Adrenal gland (tissue), 12 donors: Measurements from ENCODE around the gene ADGB. TPM values are rescaled to one million over a fixed set of nuclear protein-coding genes. Genes with fewer than 3 reads are reported as not detected.

Experiments used
- DNase-seq, 7 donors: peaks; one replicate each; pipeline ENCODE4 v3.0.0-alpha.2; 2019 to 2020
- H3K27ac ChIP-seq, 5 donors: fragments of 200-600 bp; sonication (generic) in 4 of 5; 1 replicate in 3 of 5; 2 replicates in 2 of 5; pipeline versions ENCODE4 v1.5.1 to v1.8.0; 2016 to 2020; ENCODE audit warnings: mild to moderate bottlenecking in 1 of 5
- H3K27me3 ChIP-seq: fragments of 200-600 bp; 2 replicates; pipeline ENCODE4 v1.8.0; 2021
- H3K36me3 ChIP-seq, 2 donors: fragments of 200-600 bp; replicated peaks in 1 of 2; 1 replicate in 1 of 2; 2 replicates in 1 of 2; pipeline versions ENCODE4 v1.5.1 to v1.8.0; 2018 to 2022
- H3K4me1 ChIP-seq, 2 donors: fragments of 200-600 bp; replicated peaks in 1 of 2; 1 replicate in 1 of 2; 2 replicates in 1 of 2; pipeline versions ENCODE4 v1.5.1 to v1.8.0; 2018 to 2021
- H3K4me3 ChIP-seq, 4 donors: fragments of 200-600 bp; sonication (generic) in 3 of 4; one replicate each; pipeline ENCODE4 v1.5.1; 2016 to 2018
- H3K9me3 ChIP-seq, 3 donors: fragments of 200-600 bp; sonication (generic) in 1 of 3; replicated peaks in 1 of 3; 1 replicate in 2 of 3; 2 replicates in 1 of 3; pipeline versions ENCODE4 v1.5.1 to v1.8.0; 2016 to 2021
- POLR2A ChIP-seq, 2 donors: fragments of 450-650 bp; IDR thresholded peaks; one replicate each; pipeline ENCODE4 v1.6.1; 2017; ENCODE audit warnings: antibody characterized with exemption in 2 of 2, mild to moderate bottlenecking in 2 of 2, moderate library complexity in 1 of 2
- WGBS, 4 donors: extraction: QIAGEN DNeasy Blood & Tissue Kit in 2 of 4; methylation state at CpG; one replicate each; pipeline versions ENCODE4 v1.1.5 to v1.1.7; 2013 to 2017; 5-methylcytosine and 5-hydroxymethylcytosine counted together
- intact Hi-C, 2 donors: fragments of 100-400 bp; cut with DNase I; formaldehyde crosslinking; loops; one replicate each; pipeline versions ENCODE4 v1.14.1 to v1.15.0; 2022 to 2023
- polyA plus RNA-seq, 3 donors: library from polyadenylated mRNA; stranded (reverse); fragments of 200-250 nt in 2 of 3; fragments of 350-450 nt in 1 of 3; fragmentation: Illumina TruSeq in 1 of 3; extraction: RNeasy Lipid Tissue Mini Kit (QIAGEN cat#74804) in 1 of 3; gene quantifications; one replicate each; pipeline ENCODE4 v1.2.3, GENCODE V29; 2013 to 2014
- total RNA-seq, 9 donors: library from RNA; depleted of rRNA in 4 of 9; stranded (reverse); fragments of >200 nt in 4 of 9; fragments of 120-200 nt in 1 of 9; fragmentation: NEBNext Ultra II Directional in 1 of 9; extraction: Animal tissue kit (Norgen Biotek cat#: 25700) in 1 of 9; gene quantifications; one replicate each; pipeline versions ENCODE4 v1.1.0 to v1.2.4, GENCODE V29; 2013 to 2023
- TF ChIP-seq, protein P1 (sequence below), 6 experiments: fragments of 450-650 bp in 4 of 6; fragments of 200-600 bp in 2 of 6; sonication (generic) in 1 of 6; IDR thresholded peaks; 1 replicate in 5 of 6; 2 replicates in 1 of 6; pipeline versions ENCODE4 v1.5.1 to v1.8.0; 2016 to 2021; ENCODE audit warnings: antibody characterized with exemption in 6 of 6, mild to moderate bottlenecking in 2 of 6, moderate library complexity in 1 of 6
- donor health status: healthy with polysubstance abuse.
- donor health status: Bipolar disorder and iron deficiency.
- donor health status: DM: yes; HTN: yes; CAD: no.
- donor health status: DM: no; HTN: no; CAD: no.
- donor health status: DM: no; HTN: no; CAD: no.
- donor health status: DM: yes; HTN: yes; CAD: no.

ADGB gene
- total and polyA plus RNA-seq, 12 donors = not detected

DNA sequence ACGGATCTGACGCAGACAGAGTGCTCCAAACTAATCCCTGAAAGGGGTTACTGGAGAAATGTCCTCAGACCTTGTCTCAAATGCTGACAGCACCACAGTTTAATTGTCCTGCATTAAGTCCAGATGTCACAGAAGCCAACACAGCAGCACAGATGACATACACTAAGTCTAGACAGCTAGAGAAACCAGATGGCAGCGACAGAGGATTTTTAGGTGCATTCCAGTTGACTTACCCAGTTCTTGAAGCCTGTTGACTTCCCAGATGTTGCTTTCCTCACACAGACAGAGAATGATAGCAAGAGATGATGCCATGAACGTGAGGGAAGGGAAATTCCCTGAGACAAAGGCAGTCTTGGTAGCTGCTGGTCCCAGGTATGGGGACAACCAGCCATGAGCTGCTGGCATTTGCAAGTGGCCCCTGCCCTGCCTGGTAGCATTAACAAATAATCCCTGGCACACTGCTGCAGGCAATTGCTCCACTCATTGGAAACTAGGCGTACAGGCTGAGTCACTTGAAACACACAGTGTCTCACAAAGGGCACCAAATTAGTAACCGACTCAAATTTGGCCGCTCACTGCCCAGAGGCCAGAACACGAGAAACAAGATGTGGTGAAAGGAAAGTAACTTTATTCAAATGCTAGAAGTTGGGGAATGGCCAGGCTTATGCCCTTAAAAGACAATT, 52.2 kb downstream of the ADGB start:
- no peak overlapping the region for H3K4me3 ChIP-seq
- H3K27me3 ChIP-seq = no peaks in the 10 kb centered on the region
- no peak for DNase-seq
- TF ChIP-seq POLR2A (IDR thresholded peaks at IDR 0.05) = no peak
- TF ChIP-seq, protein P1, sequence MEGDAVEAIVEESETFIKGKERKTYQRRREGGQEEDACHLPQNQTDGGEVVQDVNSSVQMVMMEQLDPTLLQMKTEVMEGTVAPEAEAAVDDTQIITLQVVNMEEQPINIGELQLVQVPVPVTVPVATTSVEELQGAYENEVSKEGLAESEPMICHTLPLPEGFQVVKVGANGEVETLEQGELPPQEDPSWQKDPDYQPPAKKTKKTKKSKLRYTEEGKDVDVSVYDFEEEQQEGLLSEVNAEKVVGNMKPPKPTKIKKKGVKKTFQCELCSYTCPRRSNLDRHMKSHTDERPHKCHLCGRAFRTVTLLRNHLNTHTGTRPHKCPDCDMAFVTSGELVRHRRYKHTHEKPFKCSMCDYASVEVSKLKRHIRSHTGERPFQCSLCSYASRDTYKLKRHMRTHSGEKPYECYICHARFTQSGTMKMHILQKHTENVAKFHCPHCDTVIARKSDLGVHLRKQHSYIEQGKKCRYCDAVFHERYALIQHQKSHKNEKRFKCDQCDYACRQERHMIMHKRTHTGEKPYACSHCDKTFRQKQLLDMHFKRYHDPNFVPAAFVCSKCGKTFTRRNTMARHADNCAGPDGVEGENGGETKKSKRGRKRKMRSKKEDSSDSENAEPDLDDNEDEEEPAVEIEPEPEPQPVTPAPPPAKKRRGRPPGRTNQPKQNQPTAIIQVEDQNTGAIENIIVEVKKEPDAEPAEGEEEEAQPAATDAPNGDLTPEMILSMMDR (IDR thresholded peaks at IDR 0.05) = no peak
- 74 to 88% (median 83%) methylated on average over 8 of the region's 8 CpGs for WGBS, 4 donors
- no peak overlapping the region for H3K27ac ChIP-seq
- H3K4me1 ChIP-seq = no peaks in the 10 kb centered on the region
- intact Hi-C loops = no loop called here
- no peaks in the 10 kb centered on the region for H3K36me3 ChIP-seq
- H3K9me3 ChIP-seq = no peaks in the 10 kb centered on the region

DNA sequence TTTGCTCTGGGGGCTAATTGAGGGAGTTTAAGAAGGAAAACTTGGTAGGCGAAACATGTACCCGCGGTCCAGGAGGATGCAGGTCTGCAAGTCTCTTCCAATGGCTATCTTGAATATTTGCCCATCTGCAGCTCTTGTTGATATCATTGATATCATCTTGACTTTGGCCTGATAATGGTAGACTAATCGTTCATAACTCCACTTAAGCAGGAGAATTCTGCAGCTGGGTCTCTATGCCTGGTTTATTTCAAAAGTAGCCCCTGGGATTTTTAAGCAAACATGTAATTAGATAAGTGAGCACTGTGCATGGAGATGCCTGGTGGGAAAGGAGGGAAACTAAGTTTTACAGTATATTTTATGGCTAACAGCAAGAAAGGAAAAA, 52.7 kb downstream of the ADGB start:
- no peak overlapping the region for H3K27ac ChIP-seq
- TF ChIP-seq, protein P1 (IDR thresholded peaks at IDR 0.05) = no peak
- TF ChIP-seq POLR2A (IDR thresholded peaks at IDR 0.05) = no peak
- H3K4me3 ChIP-seq = no peak overlapping the region
- intact Hi-C loops = no loop called here
- 85 to 94% (median 89%) methylated on average over 4 of the region's 4 CpGs for WGBS, 4 donors
- no peak for DNase-seq
- H3K36me3 ChIP-seq = no peaks in the 10 kb centered on the region
- no peaks in the 10 kb centered on the region for H3K4me1 ChIP-seq
- H3K9me3 ChIP-seq = no peaks in the 10 kb centered on the region
- H3K27me3 ChIP-seq = no peaks in the 10 kb centered on the region

DNA sequence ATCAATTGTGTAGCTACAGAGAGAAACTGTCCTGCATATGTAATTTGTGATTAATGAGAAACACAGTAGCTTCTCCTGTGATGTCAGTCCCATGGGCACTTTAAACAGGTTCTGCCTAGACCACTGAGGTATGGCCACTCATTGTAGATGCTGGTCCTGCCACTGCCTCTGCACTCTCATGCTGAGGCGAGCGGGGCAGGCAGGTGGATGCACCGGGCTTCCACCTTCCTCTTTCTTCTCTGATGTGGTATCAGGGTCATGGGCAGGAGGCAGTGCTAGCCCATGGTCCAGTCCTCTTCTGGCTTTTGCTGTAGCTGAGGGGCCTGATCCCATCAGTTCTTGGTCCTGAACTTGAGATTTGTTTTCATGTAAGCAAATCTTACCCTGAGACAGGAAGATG, 58.7 kb downstream of the ADGB start:
- Histone ChIP-seq H3K27me3 (no peaks in the 10 kb centered on the region), H3K36me3 (no peaks in the 10 kb centered on the region), H3K4me3 (no peak overlapping the region), H3K4me1 (no peaks in the 10 kb centered on the region), H3K27ac (no peak overlapping the region), H3K9me3 (no peaks in the 10 kb centered on the region)
- no peak for DNase-seq
- 84 to 94% (median 91%) methylated on average over 3 of the region's 3 CpGs; no CpG with 5 or more reads in 1 of the 4 donors for WGBS, 4 donors
- TF ChIP-seq, protein P1 (IDR thresholded peaks at IDR 0.05) = no peak
- TF ChIP-seq POLR2A (IDR thresholded peaks at IDR 0.05) = no peak
- intact Hi-C loops = no loop called here

DNA sequence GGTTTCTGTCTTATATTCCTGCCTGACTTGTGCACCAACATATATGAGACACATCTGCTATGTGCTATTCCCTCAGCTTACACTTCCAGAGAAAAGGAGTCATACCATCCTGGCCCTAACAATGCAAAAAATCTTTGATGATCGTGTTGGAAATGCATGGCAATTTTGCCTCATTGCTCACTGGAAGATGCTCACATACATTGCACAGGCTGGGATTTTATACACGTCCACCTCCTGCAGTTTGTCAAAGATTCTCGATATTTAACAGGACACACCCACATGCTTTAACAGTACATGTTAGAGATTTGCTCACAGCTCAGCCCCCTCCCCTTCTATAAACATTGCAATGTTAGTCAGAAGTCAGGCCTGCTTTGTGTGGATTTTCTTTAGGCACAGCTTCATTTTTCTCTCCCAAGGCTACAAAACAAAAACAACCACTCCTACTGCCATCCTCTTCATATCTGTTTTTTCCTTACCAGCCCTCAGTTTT, 66.1 kb downstream of the ADGB start:
- intact Hi-C loops = no loop called here

More for the DNA sequence above, 66.1 kb downstream of the ADGB start:
- DNase-seq = no peak
- Histone ChIP-seq H3K9me3 (no peaks in the 10 kb centered on the region), H3K4me1 (no peaks in the 10 kb centered on the region), H3K27ac (no peak overlapping the region), H3K27me3 (no peaks in the 10 kb centered on the region), H3K36me3 (no peaks in the 10 kb centered on the region), H3K4me3 (no peak overlapping the region)
- 38 to 57% (median 47%) methylated on average over 3 of the region's 3 CpGs for WGBS, 4 donors
- no peak for TF ChIP-seq POLR2A (IDR thresholded peaks at IDR 0.05)
- TF ChIP-seq, protein P1 (IDR thresholded peaks at IDR 0.05) = no peak
